ENCODE results near the gene ZC3H13. TPM values are rescaled to one million over a fixed set of nuclear protein-coding genes. Genes with fewer than 3 reads are reported as not detected.

ZC3H13 gene
- total RNA-seq, 1 experiment from 2014 or later: 45.0 TPM

DNA sequence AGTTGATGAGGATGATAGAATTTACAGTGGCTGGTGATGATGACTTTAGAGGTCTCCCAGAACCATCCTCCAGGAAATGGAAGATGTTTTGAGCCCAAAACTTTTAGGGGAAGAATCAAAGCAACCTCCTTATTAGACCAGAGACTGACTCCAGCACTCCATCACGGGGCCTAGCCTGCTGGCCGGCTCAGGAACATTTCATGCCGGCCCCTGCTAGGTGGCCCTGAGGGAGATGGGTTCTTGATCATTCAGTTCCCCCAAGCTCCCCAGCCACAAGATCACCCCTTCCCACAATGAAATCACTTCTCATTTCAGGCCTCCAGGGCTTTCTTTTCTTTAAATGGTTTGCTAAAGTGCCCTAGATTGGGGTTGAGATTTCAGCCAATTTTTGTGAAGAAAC, 121.3 kb downstream of the ZC3H13 start:
- Histone ChIP-seq H3K27me3 (replicated peaks; ENCODE audit: control insufficient read depth, insufficient read depth, low read length) (no peaks in the 10 kb centered on the region), H3K4me3 (ENCODE audit: low read depth, low read length) (no peak overlapping the region), H3K36me3 (ENCODE audit: control insufficient read depth, insufficient read depth, low read length) (no peaks in the 10 kb centered on the region), H3K9me3 (no peaks in the 10 kb centered on the region), H3K4me1 (no peaks in the 10 kb centered on the region)
- no peak overlapping the region for H3K4me3 Mint-ChIP-seq (ENCODE audit: unreplicated experiment)
- intact Hi-C loops (cut with micrococcal nuclease; ENCODE audit: unreplicated experiment): no loop called here
- no peak for DNase-seq
- H3K27ac Mint-ChIP-seq (ENCODE audit: unreplicated experiment): no peak overlapping the region
- ChIA-PET CTCF (no interaction called here), POLR2A (no interaction called here)
- H3K9me3 Mint-ChIP-seq (ENCODE audit: unreplicated experiment): no peaks in the 10 kb centered on the region
- H3K27me3 Mint-ChIP-seq (ENCODE audit: insufficient read depth, unreplicated experiment): peaks cover 12% of the 10 kb centered on the region
- no peaks in the 10 kb centered on the region for H3K36me3 Mint-ChIP-seq (ENCODE audit: insufficient read depth, unreplicated experiment)
- no TSS peak for BruUV-seq (replicated peaks)
- no peaks in the 10 kb centered on the region for H3K4me1 Mint-ChIP-seq (ENCODE audit: low read depth, unreplicated experiment)
- TF ChIP-seq, protein P1, sequence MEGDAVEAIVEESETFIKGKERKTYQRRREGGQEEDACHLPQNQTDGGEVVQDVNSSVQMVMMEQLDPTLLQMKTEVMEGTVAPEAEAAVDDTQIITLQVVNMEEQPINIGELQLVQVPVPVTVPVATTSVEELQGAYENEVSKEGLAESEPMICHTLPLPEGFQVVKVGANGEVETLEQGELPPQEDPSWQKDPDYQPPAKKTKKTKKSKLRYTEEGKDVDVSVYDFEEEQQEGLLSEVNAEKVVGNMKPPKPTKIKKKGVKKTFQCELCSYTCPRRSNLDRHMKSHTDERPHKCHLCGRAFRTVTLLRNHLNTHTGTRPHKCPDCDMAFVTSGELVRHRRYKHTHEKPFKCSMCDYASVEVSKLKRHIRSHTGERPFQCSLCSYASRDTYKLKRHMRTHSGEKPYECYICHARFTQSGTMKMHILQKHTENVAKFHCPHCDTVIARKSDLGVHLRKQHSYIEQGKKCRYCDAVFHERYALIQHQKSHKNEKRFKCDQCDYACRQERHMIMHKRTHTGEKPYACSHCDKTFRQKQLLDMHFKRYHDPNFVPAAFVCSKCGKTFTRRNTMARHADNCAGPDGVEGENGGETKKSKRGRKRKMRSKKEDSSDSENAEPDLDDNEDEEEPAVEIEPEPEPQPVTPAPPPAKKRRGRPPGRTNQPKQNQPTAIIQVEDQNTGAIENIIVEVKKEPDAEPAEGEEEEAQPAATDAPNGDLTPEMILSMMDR (IDR thresholded peaks at IDR 0.05; ENCODE audit: insufficient read depth in 1 of 2, low read depth in 1 of 2, low read length in 1 of 2, severe bottlenecking in 1 of 2, unreplicated experiment in 1 of 2): no peak

DNA sequence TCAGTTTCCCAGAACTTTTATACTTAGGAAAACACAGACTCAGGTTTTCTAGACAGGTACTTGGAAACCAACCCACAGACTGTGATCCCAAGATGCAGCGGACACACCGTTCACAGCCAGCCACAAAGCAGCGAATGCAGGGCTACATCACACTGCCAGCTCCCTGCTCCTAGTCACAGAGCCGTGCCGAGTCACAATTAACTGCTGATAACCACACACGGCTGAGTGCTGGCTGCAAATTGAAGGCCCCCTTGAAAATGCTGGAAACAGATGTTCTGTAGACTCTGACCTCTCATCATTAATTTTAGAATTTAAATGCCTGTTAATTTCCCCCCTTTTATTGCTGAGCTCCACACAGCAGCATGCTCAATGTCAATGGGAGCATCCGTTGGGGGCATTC, 122.4 kb downstream of the ZC3H13 start:
- H3K4me1 Mint-ChIP-seq (ENCODE audit: low read depth, unreplicated experiment): no peaks in the 10 kb centered on the region
- no peaks in the 10 kb centered on the region for H3K9me3 Mint-ChIP-seq (ENCODE audit: unreplicated experiment)
- Histone ChIP-seq H3K27me3 (replicated peaks; ENCODE audit: control insufficient read depth, insufficient read depth, low read length) (no peaks in the 10 kb centered on the region), H3K4me3 (ENCODE audit: low read depth, low read length) (no peak overlapping the region), H3K4me1 (no peaks in the 10 kb centered on the region), H3K9me3 (no peaks in the 10 kb centered on the region), H3K36me3 (ENCODE audit: control insufficient read depth, insufficient read depth, low read length) (no peaks in the 10 kb centered on the region)
- no peak overlapping the region for H3K27ac Mint-ChIP-seq (ENCODE audit: unreplicated experiment)
- DNase-seq: no peak
- TF ChIP-seq, protein P1 (IDR thresholded peaks at IDR 0.05; ENCODE audit: insufficient read depth in 1 of 2, low read depth in 1 of 2, low read length in 1 of 2, severe bottlenecking in 1 of 2, unreplicated experiment in 1 of 2): no peak
- CTCF ChIA-PET: no interaction called here
- POLR2A ChIA-PET: no interaction called here
- H3K27me3 Mint-ChIP-seq (ENCODE audit: insufficient read depth, unreplicated experiment): peaks cover 11% of the 10 kb centered on the region
- BruUV-seq (replicated peaks): no TSS peak
- H3K4me3 Mint-ChIP-seq (ENCODE audit: unreplicated experiment): no peak overlapping the region
- no peaks in the 10 kb centered on the region for H3K36me3 Mint-ChIP-seq (ENCODE audit: insufficient read depth, unreplicated experiment)
- intact Hi-C loops (cut with micrococcal nuclease; ENCODE audit: unreplicated experiment): no loop called here

DNA sequence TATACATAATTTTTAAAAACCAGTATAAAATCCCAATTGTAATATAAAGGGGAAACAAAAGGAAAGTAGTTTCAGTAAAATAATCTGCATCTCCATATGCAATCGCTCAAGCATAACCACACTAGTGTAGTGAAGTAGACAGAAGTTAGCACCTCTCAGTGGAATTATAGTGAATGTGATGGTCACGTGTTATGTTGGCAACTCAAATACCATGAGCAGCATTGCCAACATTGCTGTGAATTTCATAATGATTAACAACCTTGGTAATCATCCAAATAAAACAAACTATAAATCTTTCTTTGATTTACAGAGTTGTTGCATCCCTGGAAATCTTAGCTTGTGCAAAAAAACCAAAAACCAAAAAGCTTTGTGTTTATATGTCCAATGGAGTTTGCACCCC, 123.7 kb downstream of the ZC3H13 start:
- TF ChIP-seq, protein P1 (IDR thresholded peaks at IDR 0.05; ENCODE audit: insufficient read depth in 1 of 2, low read depth in 1 of 2, low read length in 1 of 2, severe bottlenecking in 1 of 2, unreplicated experiment in 1 of 2): no peak
- Histone ChIP-seq H3K4me3 (ENCODE audit: low read depth, low read length) (no peak overlapping the region), H3K27me3 (replicated peaks; ENCODE audit: control insufficient read depth, insufficient read depth, low read length) (no peaks in the 10 kb centered on the region), H3K9me3 (no peaks in the 10 kb centered on the region), H3K36me3 (ENCODE audit: control insufficient read depth, insufficient read depth, low read length) (no peaks in the 10 kb centered on the region), H3K4me1 (no peaks in the 10 kb centered on the region)
- no peak overlapping the region for H3K4me3 Mint-ChIP-seq (ENCODE audit: unreplicated experiment)
- intact Hi-C loops (cut with micrococcal nuclease; ENCODE audit: unreplicated experiment): no loop called here
- DNase-seq: no peak
- BruUV-seq (replicated peaks): no TSS peak
- ChIA-PET POLR2A (no interaction called here), CTCF (no interaction called here)
- peaks cover 9% of the 10 kb centered on the region for H3K27me3 Mint-ChIP-seq (ENCODE audit: insufficient read depth, unreplicated experiment)
- H3K9me3 Mint-ChIP-seq (ENCODE audit: unreplicated experiment): no peaks in the 10 kb centered on the region
- H3K36me3 Mint-ChIP-seq (ENCODE audit: insufficient read depth, unreplicated experiment): no peaks in the 10 kb centered on the region
- H3K27ac Mint-ChIP-seq (ENCODE audit: unreplicated experiment): no peak overlapping the region
- no peaks in the 10 kb centered on the region for H3K4me1 Mint-ChIP-seq (ENCODE audit: low read depth, unreplicated experiment)
